8988T (cell line): Measurements from ENCODE around the gene KRAS.
A peak's percentile ranks its signal among the peaks of the same experiment; 100 is the strongest.

Experiments
- DNase-seq: peaks from one replicate; pipeline ENCODE4 v3.0.0; 2011

Gene KRAS

DNA sequence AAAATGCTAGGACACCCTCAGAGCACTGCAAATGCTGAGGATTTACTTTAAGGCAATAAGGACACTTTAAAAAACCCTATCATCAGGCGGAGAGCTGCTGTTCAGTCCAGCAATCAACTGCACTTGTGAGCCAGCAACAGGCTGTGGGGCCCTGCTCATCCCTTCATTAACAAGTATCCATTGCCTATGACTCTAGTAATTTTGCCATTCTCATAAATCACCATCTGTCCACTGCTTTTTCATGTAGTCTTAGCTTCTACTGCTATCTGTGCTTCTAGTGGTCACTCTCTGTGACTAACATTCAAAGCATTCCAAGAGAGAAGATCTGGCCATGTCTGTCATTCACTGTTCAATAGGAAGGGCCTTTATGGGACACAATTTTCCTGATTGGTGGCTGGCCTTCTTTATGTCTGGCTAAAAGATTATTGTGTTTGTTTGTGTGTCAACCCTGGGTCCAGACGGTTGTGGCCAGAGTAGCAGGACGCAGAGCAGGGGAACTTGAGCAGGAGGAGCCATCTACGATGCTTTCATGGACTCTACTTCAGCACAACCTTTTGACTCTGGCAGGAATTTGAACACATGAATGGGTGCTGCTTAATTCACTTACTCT, 3.6 kb upstream of the KRAS start:
- DNase-seq, result no peak

DNA sequence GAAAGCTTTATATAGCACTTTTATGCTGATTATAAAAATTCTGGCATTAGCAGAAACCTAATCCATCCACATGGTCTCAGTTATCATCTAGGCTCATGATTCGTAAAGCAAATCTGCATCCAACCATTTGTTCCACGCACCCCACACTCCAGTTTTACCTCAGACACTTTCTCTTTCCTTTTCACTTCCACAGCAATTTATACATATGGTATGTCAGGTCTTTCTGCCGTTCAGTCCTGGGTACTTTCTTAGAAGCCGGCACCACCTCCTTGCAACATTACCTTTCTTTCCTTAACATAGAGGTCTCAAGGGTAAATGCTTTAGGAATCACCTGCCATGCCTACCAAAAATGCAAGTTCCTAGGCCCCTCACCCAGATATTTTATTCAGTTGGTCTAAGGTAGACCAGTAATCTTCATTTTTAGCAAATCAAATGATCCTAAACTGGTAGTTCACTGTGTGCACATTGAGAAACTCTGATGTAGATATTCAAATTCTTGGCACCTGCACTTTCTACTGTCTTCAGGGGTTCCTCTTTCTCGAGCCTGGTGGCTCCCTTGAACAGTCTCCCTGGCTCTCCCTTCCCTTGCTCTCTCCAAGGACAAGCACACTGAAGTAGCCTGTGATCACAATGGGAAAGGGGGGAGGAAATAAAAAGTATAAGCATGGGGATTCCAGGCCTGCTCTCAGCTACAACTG, 2.8 kb upstream of the KRAS start:
- no peak for DNase-seq

DNA sequence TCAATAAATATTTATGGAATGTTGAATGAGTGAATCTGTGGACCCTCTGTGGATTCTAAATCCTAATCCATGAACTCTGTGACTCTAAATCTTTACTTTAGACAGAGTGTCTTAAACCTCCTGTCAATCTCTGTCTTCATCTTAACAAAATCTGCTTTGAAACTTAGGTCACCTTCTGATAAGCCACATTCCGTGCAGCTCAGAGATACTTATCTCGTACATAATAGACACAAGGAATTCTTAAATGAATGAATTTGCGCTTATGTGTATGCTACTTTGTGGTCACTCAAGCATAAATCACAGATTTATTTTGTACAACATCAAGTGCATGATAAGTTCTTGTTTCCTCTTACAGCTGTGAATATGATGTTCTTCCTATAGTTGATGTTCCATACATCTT, 2.2 kb upstream of the KRAS start:
- DNase-seq, result no peak

DNA sequence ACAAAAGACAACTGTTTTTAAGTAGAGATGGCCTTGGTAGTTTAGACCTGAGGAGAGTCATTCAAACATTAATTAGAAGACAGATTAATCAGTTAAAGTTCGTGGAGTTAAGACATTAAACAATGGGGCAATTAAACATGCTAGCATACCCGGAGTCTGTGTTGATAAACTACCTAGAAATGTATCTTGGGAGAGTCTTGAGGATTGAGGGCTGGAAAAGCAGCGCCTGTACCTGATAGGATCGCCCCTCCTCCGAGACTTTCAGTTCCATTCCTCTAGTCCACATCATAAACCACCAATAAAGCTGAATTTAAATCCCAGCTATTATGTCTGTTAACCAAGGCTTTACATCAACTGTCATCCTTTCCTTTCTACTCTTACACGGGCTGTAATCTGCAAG, 1.0 kb upstream of the KRAS start:
- DNase-seq, result no peak

DNA sequence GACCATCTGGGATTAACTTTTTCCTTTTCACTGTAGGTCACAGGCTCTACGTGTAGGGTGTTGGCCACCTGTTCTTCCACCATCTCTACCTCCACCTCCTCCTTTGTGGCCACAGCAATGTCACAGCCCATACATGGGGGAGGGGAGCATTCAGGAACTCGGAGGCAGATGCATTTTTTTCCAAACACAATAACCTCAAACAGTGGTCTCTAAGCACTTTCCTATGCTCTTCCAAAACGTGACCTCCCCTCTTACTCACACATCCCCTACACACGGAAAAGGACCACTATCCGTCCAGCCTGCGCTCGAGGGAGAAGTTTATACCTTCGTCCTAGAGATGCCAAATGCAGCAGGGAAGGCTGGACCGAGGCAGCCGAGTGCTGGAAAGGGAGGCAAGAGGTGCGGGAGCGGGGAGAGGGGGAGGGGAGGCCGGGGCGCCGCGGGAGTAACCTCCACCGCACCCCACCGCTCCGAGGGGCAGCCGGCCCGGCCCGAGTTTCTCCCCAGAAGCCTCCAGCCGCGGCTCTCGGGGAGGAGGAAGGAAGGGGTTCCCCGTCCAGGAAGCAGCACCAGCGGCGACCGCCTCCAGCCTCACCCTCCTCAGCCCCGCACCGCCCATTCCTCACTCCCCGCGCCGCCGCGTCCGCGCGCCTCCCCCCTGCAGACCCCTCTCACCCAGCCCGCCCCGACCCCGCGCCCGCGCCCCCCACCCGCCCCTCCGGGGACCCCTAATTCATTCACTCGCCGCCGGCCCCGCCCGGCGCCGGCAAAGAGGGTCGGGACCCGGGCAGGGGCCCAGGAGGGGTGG, 594 bp downstream of the KRAS start:
- DNase-seq, result peak; percentile 7

DNA sequence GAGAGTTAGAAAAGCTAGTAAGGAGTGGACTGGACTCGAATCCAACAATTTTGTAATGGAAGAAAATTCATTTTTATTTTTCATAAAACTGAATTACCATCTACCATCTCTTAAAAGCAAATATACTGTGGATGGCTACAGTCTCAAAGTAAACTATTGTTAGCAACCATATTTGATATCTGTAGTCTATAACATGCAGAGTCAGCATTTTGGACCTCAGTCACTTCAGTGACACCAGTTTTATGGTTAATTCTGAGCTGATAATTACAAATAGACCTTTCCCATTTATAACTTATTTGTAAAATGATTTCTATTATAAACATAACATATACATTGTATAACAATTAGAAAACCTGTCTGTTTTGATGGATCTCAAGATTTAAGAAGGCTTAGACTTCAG, 2.0 kb downstream of the KRAS start:
- no peak for DNase-seq

DNA sequence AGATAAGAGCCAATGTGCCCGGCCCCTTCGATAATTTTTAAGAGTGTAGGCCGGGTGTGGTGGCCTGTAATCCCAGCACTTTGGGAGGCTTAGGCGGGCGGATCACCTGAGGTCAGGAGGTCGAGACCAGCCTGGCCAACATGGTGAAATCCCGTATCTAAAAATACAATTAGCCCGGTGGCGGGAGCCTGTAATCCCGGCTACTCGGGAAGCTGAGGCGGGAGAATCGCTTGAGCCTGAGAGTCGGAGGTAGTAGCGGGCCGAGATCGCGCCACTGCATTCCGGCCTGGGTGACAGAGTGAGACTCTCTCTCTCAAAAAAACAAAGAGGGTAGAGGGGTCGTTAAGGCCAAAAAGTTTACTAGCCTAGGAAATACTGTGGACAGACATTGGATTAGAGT, 2.6 kb downstream of the KRAS start:
- no peak for DNase-seq

DNA sequence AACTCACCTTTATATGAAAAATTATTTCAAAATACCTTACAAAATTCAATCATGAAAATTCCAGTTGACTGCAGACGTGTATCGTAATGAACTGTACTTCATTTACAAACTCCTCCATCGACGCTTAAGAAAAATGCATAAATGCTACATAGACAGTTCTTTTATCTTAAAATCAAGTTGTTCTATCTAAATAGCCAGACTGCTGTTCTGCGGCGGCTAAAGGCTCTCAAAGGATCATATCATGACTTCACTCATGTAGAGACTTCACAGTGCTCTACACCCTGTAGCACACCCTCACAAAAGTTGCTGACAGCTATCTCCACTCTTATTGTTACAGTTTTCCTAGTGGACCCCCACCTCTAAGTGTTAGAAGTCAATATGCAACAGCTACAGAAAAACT, 5.2 kb downstream of the KRAS start:
- no peak for DNase-seq

DNA sequence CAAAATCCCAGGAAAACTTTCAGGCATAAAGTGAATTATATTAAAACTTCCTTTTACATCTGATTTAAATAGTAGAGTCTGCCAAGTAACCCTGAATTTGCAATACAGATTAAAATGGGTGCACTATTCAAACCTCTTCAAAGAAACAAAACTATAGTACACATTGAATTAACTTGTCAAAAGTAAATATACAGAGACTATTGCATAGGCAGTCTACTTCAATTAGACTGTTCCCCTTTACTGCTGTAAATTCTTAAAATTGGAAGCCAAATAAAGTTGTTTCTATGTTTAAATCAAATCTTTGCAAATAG, 7.1 kb downstream of the KRAS start:
- DNase-seq, result no peak

DNA sequence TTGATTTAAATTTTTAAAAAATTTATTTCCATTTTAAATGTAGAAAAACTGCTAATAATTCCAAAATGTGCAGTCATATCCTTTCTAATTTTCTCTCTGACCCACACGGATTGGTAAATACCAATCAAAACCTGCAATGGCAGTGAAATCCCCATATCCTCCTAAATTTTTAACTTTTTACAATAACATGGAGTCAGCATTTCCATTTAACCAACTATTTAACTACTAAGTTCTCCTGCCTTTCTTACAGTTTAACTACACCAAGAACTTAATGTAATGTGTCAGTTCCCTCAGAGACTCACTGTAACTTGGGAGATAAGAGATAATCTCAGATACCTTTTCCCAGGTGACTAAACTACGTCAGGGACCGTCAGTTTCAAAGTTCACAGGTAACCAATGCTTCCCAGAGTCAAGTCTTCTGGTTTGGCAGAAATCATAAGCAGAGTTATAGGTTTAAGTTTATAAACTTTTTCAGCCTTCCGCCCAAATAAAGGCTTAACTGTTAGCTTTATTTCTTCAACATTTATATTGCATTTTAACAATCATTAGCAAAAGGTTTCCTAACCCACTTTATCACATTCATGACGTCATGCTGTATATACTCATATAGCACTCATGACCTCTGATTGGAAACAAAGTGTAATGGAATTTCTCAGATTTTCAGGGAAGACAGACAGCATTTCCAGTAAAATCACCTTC, 7.6 kb downstream of the KRAS start:
- DNase-seq, result no peak

DNA sequence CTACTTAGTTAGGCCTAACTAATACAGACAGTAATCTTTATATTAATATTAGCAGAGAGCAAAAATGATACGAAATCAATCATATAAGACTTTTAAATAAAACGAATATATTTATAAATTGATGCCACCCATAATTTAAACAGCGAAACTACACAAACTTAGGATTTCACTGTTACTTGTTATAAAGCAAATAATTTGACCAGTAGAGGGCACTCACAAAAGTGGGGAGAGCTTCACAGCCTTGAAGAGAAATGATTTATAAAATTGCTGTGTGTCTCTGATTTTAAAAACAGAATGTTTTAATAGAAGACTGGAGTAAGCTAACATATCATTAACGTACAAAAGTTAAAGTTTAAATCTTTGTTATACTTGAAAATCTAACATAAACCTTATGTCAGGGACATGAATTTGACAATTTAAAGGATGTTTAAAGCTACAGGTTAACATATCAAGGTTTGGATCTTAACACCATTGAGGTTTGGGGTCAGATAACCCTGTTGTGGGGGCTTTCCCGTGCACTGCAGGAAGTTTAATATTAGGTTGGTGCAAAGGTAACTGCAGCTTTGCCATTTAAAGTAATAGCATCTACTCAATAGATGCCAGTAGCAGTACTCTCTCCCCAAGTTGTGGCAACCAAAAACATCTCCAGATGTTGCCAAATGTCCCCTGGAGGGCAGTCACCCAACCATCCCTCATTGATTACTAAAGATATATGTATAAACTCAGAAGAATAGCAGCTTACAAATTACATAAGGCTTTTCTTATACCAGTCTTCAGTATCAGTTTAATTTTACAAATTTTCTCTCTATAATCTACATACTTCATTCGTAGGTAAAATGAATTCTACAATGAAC, 9.3 kb downstream of the KRAS start:
- DNase-seq, result no peak

DNA sequence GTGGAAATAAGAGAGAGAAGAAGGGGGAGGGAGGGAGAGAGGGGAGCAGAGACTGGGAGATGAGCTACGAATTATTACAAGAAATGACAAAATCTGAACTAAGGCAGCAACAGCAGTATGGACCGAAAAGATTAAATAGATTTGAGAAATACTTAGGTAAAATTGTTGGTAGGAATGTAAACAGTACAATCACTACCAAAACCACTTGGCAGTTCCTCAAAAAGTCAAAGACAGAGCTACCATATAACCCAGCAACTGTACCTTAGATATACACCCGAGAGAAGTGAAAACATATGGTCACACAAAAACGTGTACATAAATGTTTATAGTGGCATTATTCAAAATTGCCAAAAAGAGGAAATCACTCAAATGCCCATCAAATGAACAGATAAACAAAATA, 14.1 kb downstream of the KRAS start:
- DNase-seq, result no peak

DNA sequence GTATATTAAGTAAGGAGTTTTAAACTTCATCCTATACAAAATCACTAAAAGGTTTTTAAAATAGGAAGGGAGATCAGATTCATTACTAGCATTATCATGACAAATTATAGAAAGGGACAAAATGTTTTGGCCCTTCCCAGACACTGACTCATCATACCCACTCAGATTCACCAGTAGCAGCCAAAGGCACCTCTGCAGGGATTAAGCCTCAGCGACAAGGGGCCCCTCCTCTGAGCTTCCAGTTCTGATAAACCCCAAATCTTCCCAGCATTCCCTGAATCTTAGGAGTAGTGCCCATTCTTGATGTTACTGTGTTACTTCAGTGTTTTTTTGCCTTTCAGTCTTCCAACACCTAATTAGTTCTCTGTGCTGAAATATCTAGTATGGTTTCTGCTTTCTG, 14.5 kb downstream of the KRAS start:
- no peak for DNase-seq

DNA sequence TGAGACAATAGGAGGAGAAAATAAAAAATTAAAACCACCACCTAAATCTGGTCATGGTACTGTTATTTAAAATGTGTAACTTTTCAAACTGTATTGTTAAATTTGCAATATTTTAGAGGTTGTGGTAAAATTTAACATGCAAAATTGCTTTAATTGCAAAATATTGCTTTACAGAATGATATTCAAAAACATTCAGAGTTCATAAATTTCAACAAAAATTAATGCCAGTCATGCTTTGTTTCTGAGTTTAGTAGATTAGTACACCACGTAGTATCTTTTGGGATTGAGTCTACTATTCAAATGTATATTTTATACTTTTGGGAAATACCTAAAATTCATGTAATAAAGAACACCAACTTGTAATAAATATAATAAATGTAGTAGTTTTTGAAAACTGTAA, 37.4 kb downstream of the KRAS start:
- no peak for DNase-seq

DNA sequence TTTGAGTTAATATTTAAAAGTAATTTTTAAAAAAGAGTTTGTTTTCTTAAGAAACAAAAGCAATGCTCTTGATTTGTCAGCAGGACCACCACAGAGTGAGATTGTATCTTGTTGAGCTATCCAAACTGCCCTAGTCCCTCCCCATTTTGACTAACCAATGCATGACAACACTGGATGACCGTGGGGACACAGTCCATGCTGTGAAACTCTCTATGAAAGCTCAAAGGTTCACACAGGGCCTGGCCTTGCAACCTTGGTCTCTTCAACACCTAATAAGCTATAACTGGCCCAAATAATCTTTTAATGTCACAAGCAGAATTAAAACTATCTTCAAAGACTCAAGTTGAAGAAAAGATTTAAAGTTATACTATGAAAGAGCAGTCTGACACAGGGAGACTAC, 42.2 kb downstream of the KRAS start:
- DNase-seq, result no peak

DNA sequence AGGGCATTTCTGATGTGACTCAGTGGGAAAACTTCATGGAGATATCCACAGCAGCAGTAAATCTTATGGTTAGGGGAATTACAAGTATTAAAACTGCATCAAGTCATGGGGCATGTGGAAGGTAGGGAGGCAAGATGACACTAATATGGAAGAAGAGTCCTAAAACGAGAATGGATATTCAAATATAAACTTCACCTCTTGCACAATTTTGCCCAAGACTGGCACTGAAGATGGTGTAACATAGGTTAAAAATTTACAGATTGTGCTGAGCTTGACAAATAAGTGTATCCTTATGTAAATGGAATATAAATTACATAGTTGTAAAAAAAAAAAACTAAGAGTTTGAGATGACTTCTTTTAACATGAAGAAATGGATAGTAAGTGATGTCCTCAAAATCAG, 42.9 kb downstream of the KRAS start:
- no peak for DNase-seq

DNA sequence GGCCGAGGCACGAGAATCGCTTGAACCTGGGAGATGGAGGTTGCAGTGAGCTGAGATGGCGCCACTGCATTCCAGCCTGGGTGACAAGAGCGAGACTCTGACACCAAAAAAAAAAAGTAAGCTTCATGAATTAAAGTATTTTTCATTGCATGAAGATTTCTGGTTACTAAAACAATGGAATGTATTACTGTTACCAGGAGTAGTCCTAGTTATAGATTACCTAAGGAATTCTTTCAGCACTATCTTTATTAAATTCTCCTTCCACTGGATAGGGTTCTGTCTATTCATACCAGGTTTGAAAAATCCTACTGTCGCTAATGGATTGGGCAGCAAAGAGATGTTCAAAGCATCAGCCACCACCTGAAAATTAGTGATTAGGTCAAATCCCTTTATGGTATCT, 43.3 kb downstream of the KRAS start:
- DNase-seq, result no peak

DNA sequence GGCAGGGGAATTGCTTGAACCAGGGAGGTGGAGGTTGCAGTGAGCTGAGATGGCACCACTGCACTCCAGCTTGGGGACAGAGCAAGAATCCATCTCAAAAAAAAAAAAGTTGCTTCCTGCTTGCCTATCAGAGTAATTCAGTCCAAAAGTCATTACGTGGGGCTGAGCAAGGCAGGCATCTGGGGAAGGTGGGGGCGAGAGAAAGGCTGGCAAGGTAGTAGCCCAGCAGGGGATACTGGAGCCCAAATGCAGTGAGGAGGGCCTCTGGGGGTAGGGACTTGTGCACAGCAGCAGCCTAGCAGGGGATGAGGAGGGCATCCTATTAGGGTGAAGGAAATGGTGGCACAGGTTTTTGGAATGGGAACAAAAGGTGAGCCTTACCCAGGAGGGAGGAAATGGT, 48.6 kb downstream of the KRAS start:
- DNase-seq, result no peak

DNA sequence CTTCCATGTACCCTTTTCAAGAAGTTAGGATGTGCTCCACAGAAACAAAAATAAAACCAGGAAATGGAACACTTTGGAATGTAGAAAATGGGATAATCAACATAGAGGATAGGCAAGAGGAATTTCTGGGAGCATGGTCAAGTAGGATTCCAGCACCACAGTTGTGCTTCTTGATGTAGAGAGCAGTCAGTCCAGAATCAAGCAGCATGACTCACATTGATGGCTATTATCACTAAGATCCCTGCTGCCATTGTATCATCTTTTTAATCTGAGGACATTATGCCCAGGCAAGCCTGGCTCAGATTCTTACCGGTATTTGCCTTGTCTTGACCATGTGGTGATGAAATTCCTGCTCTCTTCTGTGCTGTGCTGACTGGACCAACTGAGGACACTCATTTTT, 50.0 kb downstream of the KRAS start:
- DNase-seq, result no peak

DNA sequence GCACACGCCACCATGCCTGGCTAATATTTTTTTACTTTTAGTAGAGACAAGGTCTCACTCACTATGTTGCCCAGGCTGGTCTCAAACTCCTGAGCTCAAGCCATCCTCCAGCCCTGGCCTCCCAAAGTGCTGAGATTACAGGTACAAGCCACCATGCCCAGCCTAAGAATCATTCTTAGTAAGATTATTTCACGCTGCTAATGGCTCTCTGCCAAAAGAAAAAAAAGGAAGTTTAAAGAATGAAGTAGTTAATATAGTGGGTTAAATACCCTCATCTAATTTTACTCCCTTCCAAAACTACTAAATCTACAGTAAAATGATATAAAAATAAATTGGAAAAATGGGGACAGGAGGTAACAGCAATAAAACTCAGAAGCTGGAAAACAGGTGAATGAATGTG, 53.1 kb downstream of the KRAS start:
- no peak for DNase-seq

DNA sequence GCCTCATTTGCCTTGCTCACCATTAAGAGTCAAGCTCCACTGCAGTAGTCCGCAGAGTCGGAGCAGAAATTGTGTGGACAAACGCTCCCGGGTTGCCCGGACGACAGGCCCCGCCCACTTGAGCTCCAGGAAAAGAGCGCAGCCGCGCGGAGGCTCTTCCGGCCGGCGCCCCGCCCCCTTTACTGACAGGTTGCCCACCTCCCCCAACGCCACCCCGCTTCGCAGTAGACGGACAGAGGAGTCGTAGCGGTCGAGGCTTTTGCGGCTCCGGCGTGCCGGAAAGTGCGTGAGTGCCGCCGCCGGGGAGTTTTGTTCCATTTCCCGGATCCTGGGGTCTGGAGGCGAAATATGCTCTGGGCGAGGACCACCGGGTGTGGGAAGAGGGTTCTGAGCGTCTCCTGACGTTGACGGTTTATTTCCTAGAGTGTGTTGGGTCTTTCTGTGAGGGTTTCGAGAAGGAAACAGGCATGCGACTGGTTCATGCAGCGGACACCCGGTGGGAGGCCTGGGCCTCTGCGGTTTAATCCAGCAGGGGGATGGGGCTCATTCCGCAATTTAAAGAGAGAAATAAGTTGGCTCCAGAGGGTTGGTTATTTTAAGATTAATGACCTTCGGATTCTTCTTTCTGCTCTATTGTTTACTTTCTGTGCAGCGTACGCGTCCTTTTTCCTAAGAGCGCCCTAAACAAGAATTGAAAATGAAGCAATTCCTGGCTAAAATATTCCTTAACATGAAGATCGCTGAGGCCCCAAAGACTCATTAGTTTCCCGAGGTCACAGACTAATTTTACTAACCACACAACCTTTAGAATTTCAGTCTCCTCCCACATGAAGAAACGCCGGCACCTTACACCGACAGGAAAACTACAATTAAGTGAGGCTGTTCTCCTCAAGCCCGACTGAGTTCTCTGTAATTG, 55.4 kb downstream of the KRAS start, which contains the start of the genes DNAI7 and ETFRF1:
Gene DNAI7, minus strand, starts transcription at position 105 of the 916 bp plus-strand sequence. Its CDS starts 82 bp downstream, at position 23.
Gene ETFRF1, plus strand, starts transcription at position 182 of the 916 bp plus-strand sequence. CDS start 8,720 bp downstream, outside the sequence.
- DNase-seq, result peak; percentile 34

DNA sequence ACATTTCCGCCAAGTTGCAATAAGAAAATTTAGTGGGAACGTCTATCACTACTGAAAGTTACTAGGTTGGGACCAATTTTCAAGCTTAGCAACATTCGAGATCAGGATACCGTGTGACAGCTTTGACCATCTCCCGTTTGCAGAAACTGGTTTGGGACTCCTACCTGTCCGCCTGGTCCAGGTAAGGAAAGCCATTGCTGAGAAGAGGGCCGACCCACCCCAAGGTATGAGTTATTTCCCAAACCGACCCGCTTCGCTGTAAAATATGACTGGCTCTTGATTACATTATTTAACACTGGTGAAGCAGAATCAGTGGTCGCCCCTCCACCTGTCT, 56.0 kb downstream of the KRAS start:
- DNase-seq, result no peak
